Endothelial cell of umbilical vein (primary cell): Measurements from ENCODE around the gene TRAF3. TPM values are rescaled to one million over a fixed set of nuclear protein-coding genes. Genes with fewer than 3 reads are reported as not detected.

ENCODE experiments used
- BruUV-seq: library from RNA; stranded (reverse); fragments of 400-500 nt; replicated peaks from 2 replicates; lab custom pipeline; 2021; lab: Mats Ljungman, UMichigan
- CTCF ChIA-PET: fragments of 300-600, 350-600 bp; sonication (Branson Sonifier 250); formaldehyde crosslinking; loops from one replicate; lab custom pipeline; 2021; ENCODE audit warnings: antibody characterized with exemption, inconsistent platforms; lab: Charles Lee
- POLR2A ChIA-PET: fragments of 300-600, 350-600 bp; sonication (Branson Sonifier 250); formaldehyde crosslinking; loops from one replicate; lab custom pipeline; 2021; ENCODE audit warnings: antibody characterized with exemption, inconsistent platforms; lab: Charles Lee
- DNase-seq: peaks from one replicate; pipeline ENCODE4 v3.0.0-alpha.2; 2011; ENCODE audit warnings: low read depth, low spot score
- FAIRE-seq: peaks from 2 replicates; lab custom pipeline; 2011; peaks lifted over from hg19 to GRCh38; lab: Jason Lieb, UNC
- H2AFZ ChIP-seq: 2 replicates; pipeline ENCODE4 v1.6.0; 2012; ENCODE audit warnings: low read depth, low read length, control low read depth, inconsistent platforms
- H3K27ac ChIP-seq: 2 replicates; pipeline ENCODE4 v1.5.1; 2011; ENCODE audit warnings: low read depth, mild to moderate bottlenecking, control low read depth, low read length, moderate library complexity; ENCODE audit not compliant: insufficient read depth
- H3K27me3 ChIP-seq, 2 experiments: 2 replicates each; pipeline versions ENCODE4 v1.6.0 to v1.6.1; 2011; ENCODE audit warnings: low read length in 2 of 2, mixed read lengths in 1 of 2; ENCODE audit not compliant: control insufficient read depth in 2 of 2, insufficient read depth in 2 of 2
- H3K36me3 ChIP-seq, 2 experiments: 2 replicates in 1 of 2; 3 replicates in 1 of 2; pipeline ENCODE4 v1.5.1; 2011; ENCODE audit warnings: low read length in 2 of 2, mild to moderate bottlenecking in 1 of 2, moderate library complexity in 1 of 2; ENCODE audit not compliant: control insufficient read depth in 2 of 2, insufficient read depth in 2 of 2; ENCODE audit errors: extremely low read depth in 1 of 2
- H3K4me1 ChIP-seq: 3 replicates; pipeline ENCODE4 v1.5.1; 2011; ENCODE audit warnings: mild to moderate bottlenecking, low read length; ENCODE audit not compliant: control insufficient read depth, insufficient read depth; ENCODE audit errors: extremely low read depth
- H3K4me2 ChIP-seq: 2 replicates; pipeline ENCODE4 v1.6.1; 2011; ENCODE audit warnings: low read length, control low read depth, mixed read lengths; ENCODE audit not compliant: insufficient read depth
- H3K4me3 ChIP-seq, 3 experiments: fragments of 200-600 bp in 1 of 3; sonication (generic), shearing (Covaris generic) in 1 of 3; replicated peaks in 1 of 3; 2 replicates each; pipeline ENCODE4 v1.5.1; 2011 to 2016; ENCODE audit warnings: control low read depth in 3 of 3, low read length in 3 of 3, mild to moderate bottlenecking in 2 of 3, inconsistent platforms in 1 of 3, low read depth in 1 of 3, moderate library complexity in 1 of 3; ENCODE audit not compliant: insufficient read depth in 1 of 3
- H3K79me2 ChIP-seq: 2 replicates; pipeline ENCODE4 v1.6.0; 2012; ENCODE audit warnings: low read length, inconsistent platforms; ENCODE audit not compliant: control insufficient read depth, insufficient read depth
- H3K9ac ChIP-seq: replicated peaks from 2 replicates; pipeline ENCODE3; 2011; ENCODE audit warnings: low read length, control low read depth; ENCODE audit not compliant: insufficient read depth; ENCODE audit errors: extremely low read depth
- H3K9me1 ChIP-seq: replicated peaks from 3 replicates; pipeline ENCODE4 v1.6.0; 2011; ENCODE audit warnings: mild to moderate bottlenecking, low read length; ENCODE audit not compliant: control insufficient read depth, insufficient read depth; ENCODE audit errors: extremely low read depth
- H3K9me3 ChIP-seq: replicated peaks from 2 replicates; pipeline ENCODE4 v1.5.1; 2012; ENCODE audit warnings: low read length, inconsistent platforms; ENCODE audit not compliant: control insufficient read depth, insufficient read depth
- H4K20me1 ChIP-seq: replicated peaks from 2 replicates; pipeline ENCODE3; 2011; ENCODE audit warnings: mild to moderate bottlenecking, low read length; ENCODE audit not compliant: control insufficient read depth, insufficient read depth; ENCODE audit errors: extremely low read depth
- CTCF ChIP-seq, 2 donors: IDR thresholded peaks; 1 replicate in 1 of 2; 2 replicates in 1 of 2; pipeline ENCODE4 v1.5.1; 2011; ENCODE audit warnings: low read length in 2 of 2, mild to moderate bottlenecking in 2 of 2, moderate library complexity in 2 of 2, control low read depth in 1 of 2, inconsistent platforms in 1 of 2, low read depth in 1 of 2; ENCODE audit not compliant: insufficient read depth in 1 of 2; ENCODE audit errors: extremely low read depth in 1 of 2
- EZH2 ChIP-seq: IDR thresholded peaks from 2 replicates; pipeline ENCODE4 v1.6.1; 2012; ENCODE audit warnings: borderline replicate concordance, low read depth, mild to moderate bottlenecking, moderate library complexity, low read length, inconsistent platforms; ENCODE audit not compliant: severe bottlenecking
- FOS ChIP-seq: IDR thresholded peaks from 2 replicates; pipeline ENCODE4 v1.6.1; 2011; ENCODE audit warnings: mild to moderate bottlenecking, low read length, moderate library complexity, borderline replicate concordance; ENCODE audit not compliant: insufficient read depth
- POLR2AphosphoS5 ChIP-seq: IDR thresholded peaks from 2 replicates; pipeline ENCODE4 v1.6.1; 2012; ENCODE audit warnings: low read depth, mild to moderate bottlenecking, control low read depth, low read length, moderate library complexity; ENCODE audit not compliant: insufficient read depth
- dilution Hi-C: fragments of 300-500 bp; cut with MboI; formaldehyde crosslinking; loops from one replicate; pipeline ENCODE4 v1.15.0; 2019; ENCODE audit warnings: low sequenced_read_pairs; ENCODE audit not compliant: extremely low pct_ligation_motif_present
- intact Hi-C: fragments of 100-400 bp; cut with micrococcal nuclease; formaldehyde crosslinking; loops from one replicate; pipeline ENCODE4 v1.10.0; 2022
- polyA plus RNA-seq, 4 experiments: library from polyadenylated mRNA; depleted of rRNA in 3 of 4; stranded (reverse) in 3 of 4; unstranded in 1 of 4; fragments of >200 nt; gene quantifications; 2 replicates each; pipeline versions ENCODE4 v1.2.1 to v1.2.3, GENCODE V29; 2011 to 2012; ENCODE audit warnings: missing spikeins in 1 of 4
- total RNA-seq: library from RNA; stranded (reverse); gene quantifications from 2 replicates; pipeline ENCODE4 v1.2.3, GENCODE V29; 2021

The TRAF3 gene
- total and polyA plus RNA-seq, 2 donors (not counting 3 experiments of a cell fraction or from before 2014, with no cell fraction given), result 14.4 to 27.6 TPM

GRCh38 chr14:102923201-102923924, 146.1 kb downstream of the TRAF3 start:
- dilution Hi-C loops (no loop called here), intact Hi-C loops (no loop called here)
- FAIRE-seq, result no peak
- TF ChIP-seq EZH2 (peak; percentile 97), FOS (no peak)
- no peaks in the 10 kb centered on the region for H3K79me2 ChIP-seq
- H2AFZ ChIP-seq, result no peak overlapping the region
- H3K27me3 ChIP-seq, result peaks cover 38 to 50% of the 10 kb centered on the region in 2 experiments
- H3K4me2 ChIP-seq, result no peak overlapping the region
- BruUV-seq, result no TSS peak
- CTCF ChIA-PET, result interaction anchor here (1.1 to 2.6 kb wide), 2 partner anchors 149 to 229 kb away, joined by 4 to 9 read pairs; no protein-coding TSS in a partner anchor
- H3K36me3 ChIP-seq, result no peaks in the 10 kb centered on the region
- H3K4me3 ChIP-seq, result no peak overlapping the region
- DNase-seq, result no peak
- no peaks in the 10 kb centered on the region for H3K9me3 ChIP-seq
- POLR2A ChIA-PET, result no interaction called here
- H3K9ac ChIP-seq, result no peak overlapping the region
- no peak overlapping the region for H3K27ac ChIP-seq
- no peaks in the 10 kb centered on the region for H3K9me1 ChIP-seq
- peaks cover 6% of the 10 kb centered on the region for H3K4me1 ChIP-seq
- H4K20me1 ChIP-seq, result no peaks in the 10 kb centered on the region

- FAIRE-seq, result no peak
- intact Hi-C loops, result no loop called here
- CTCF ChIA-PET, result interaction anchor here (1.0 to 1.9 kb wide), 3 partner anchors 149 to 485 kb away, joined by 3 to 13 read pairs (median 6); no protein-coding TSS in a partner anchor
These were observed 146.8 kb downstream of the TRAF3 start for GRCh38 chr14:102923925-102924486.

More at GRCh38 chr14:102923925-102924486, 146.8 kb downstream of the TRAF3 start:
- BruUV-seq, result no TSS peak
- H3K9me1 ChIP-seq, result no peaks in the 10 kb centered on the region
- no peaks in the 10 kb centered on the region for H3K36me3 ChIP-seq
- H3K9me3 ChIP-seq, result no peaks in the 10 kb centered on the region
- H4K20me1 ChIP-seq, result no peaks in the 10 kb centered on the region
- H3K9ac ChIP-seq, result no peak overlapping the region
- H3K79me2 ChIP-seq, result no peaks in the 10 kb centered on the region
- no peak overlapping the region for H2AFZ ChIP-seq
- H3K4me2 ChIP-seq, result no peak overlapping the region
- peaks cover 13% of the 10 kb centered on the region for H3K4me1 ChIP-seq
- H3K4me3 ChIP-seq, result no peak overlapping the region
- TF ChIP-seq EZH2, result peak; percentile 62
- TF ChIP-seq CTCF (IDR thresholded peaks at IDR 0.05; ENCODE audit: extremely low read depth in 1 of 2, insufficient read depth in 1 of 2, low read depth in 1 of 2, low read length in 2 of 2), result no peak
- TF ChIP-seq POLR2AphosphoS5, result no peak
- H3K27me3 ChIP-seq, result peaks cover 42 to 57% of the 10 kb centered on the region in 2 experiments
- no peak overlapping the region for H3K27ac ChIP-seq
- dilution Hi-C loops, result no loop called here
- POLR2A ChIA-PET, result interaction anchor here (0.6 kb wide), 1 partner anchor 326 kb away, joined by 5 read pairs; no protein-coding TSS in a partner anchor
- no peak for DNase-seq
